MCF 10A (cell line): ENCODE data around the gene SAMD4B. TPM values are rescaled to one million over a fixed set of nuclear protein-coding genes. Genes with fewer than 3 reads are reported as not detected.

Experiments
- BruUV-seq: library from RNA; stranded (reverse); fragments of 400-500 nt; replicated peaks from 2 replicates; lab custom pipeline; 2021; lab: Mats Ljungman, UMichigan
- CTCF ChIA-PET: fragments of 300-600 bp; sonication (Branson Sonifier 250); formaldehyde crosslinking; extraction: SDS; loops from one replicate; lab custom pipeline; 2021; ENCODE audit warnings: antibody characterized with exemption, inconsistent platforms; lab: Yijun Ruan, JAX
- POLR2A ChIA-PET: fragments of 300-600, 350-650 bp; sonication (Branson Sonifier 250); formaldehyde crosslinking; extraction: SDS; loops from one replicate; lab custom pipeline; 2020; ENCODE audit warnings: antibody characterized with exemption, inconsistent platforms; lab: Yijun Ruan, JAX
- DNase-seq: peaks from one replicate; pipeline ENCODE4 v3.0.0-alpha.2; 2018; ENCODE audit not compliant: unreplicated experiment
- H3K27ac Mint-ChIP-seq: one replicate; pipeline ENCODE4 v1.8.0; 2022; ENCODE audit warnings: mild to moderate bottlenecking, low read depth, mixed read lengths; ENCODE audit not compliant: unreplicated experiment
- H3K27me3 Mint-ChIP-seq: one replicate; pipeline ENCODE4 v1.8.0; 2022; ENCODE audit warnings: mixed read lengths; ENCODE audit not compliant: insufficient read depth, unreplicated experiment
- H3K36me3 Mint-ChIP-seq: one replicate; pipeline ENCODE4 v1.8.0; 2022; ENCODE audit warnings: mild to moderate bottlenecking, moderate library complexity, mixed read lengths; ENCODE audit not compliant: insufficient read depth, unreplicated experiment
- H3K4me1 Mint-ChIP-seq: one replicate; pipeline ENCODE4 v1.8.0; 2022; ENCODE audit warnings: mixed read lengths; ENCODE audit not compliant: insufficient read depth, unreplicated experiment
- H3K4me3 Mint-ChIP-seq: one replicate; pipeline ENCODE4 v1.8.0; 2022; ENCODE audit warnings: mild to moderate bottlenecking, moderate library complexity, mixed read lengths; ENCODE audit not compliant: unreplicated experiment
- H3K9me3 Mint-ChIP-seq: one replicate; pipeline ENCODE4 v1.8.0; 2022; ENCODE audit warnings: mixed read lengths; ENCODE audit not compliant: unreplicated experiment
- intact Hi-C: fragments of 100-400 bp; cut with micrococcal nuclease; formaldehyde crosslinking; loops from 2 replicates; pipeline ENCODE4 v1.14.1; 2022
- total RNA-seq: library from RNA; stranded (reverse); gene quantifications from 2 replicates; pipeline ENCODE4 v1.2.3, GENCODE V29; 2022
- TF ChIP-seq, protein P1 (sequence below): fragments of 200-600 bp; IDR thresholded peaks from one replicate; pipeline ENCODE4 v1.8.0; 2022; ENCODE audit warnings: antibody characterized with exemption, mild to moderate bottlenecking; ENCODE audit not compliant: unreplicated experiment

The SAMD4B gene
- total RNA-seq, 1 experiment from 2014 or later = 65.4 TPM

DNA sequence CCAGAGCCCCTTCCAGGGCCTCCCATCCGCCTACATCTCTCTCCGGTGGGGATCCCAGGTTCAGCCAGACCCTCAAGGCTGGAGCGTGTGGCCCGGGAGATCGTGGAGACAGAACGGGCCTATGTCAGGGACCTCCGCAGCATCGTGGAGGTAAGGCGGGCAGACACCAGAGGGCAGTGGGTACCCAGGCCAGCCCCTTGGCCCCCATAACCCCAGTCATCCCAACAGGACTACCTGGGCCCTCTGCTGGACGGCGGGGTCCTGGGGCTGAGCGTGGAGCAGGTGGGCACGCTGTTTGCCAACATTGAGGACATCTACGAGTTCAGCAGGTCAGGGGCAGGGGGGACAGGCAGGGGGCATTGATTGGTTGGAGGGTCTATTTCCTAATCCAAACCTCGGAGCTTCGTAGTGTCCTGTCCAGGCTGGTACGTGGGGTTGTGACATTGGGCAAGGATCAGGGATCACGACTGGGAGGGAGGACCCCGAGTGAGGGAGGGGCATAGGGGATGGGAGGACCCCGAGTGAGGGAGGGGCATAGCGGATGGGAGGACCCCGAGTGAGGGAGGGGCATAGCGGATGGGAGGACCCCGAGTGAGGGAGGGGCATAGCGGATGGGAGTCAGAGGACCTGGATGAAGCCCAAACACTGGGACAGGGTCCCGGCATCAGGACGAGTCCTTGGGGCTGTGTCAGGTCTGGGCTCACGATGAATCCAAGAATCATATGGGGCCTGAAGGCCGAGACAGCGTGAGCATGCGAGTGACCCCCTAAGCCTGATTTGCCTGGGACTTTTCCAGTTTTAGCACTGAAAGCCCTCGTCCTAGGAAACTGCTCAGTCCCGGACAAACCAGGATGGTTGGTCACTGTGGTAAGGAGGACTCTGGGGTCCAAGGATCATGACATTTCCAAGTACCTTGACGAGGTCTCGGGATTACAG, 73.2 kb downstream of the SAMD4B start:
- H3K27ac Mint-ChIP-seq = no peak overlapping the region

DNA sequence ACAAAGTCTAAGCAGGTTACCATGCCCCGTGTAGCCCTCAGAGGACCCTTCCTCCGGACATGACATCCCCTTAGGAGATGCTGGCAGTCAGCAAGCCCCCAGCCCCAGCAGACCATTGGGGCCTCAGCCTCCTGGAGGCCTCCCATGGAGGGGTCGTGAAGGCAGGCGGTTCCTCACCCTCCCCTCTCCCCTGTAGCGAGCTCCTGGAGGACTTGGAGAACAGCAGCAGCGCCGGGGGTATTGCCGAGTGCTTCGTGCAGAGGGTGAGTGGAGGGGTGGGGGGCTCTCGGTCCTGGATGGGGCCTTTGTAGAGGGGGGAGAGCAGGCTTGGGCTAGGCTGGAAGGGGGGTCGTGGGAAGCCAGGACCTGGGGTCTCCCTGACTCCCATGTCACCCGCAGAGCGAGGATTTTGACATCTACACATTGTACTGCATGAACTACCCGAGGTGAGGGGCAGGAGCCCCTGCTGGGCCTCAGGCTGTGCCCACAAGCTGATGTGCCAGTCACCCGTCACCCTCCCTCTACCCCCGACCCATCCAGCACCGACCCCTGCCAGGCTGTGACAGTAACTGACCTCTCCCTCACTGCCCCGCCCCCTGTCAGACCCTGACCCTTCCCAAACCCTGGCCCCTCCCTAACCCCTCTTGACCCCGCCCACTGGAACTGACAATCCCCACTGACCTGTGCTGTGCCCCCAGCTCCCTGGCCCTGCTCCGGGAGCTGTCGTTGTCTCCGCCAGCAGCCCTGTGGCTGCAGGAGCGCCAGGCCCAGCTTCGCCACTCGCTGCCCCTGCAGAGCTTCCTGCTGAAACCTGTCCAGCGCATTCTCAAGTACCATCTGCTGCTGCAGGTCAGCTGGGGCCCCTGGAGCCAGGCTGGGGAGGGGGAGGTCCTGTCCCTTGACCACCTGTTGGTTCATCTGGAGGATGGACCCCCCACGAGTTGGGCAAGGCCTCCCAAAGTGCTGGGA, 74.2 kb downstream of the SAMD4B start:
- no peak for DNase-seq
- H3K27ac Mint-ChIP-seq = no peak overlapping the region
- peaks cover 12% of the 10 kb centered on the region for H3K4me1 Mint-ChIP-seq
- H3K27me3 Mint-ChIP-seq = no peaks in the 10 kb centered on the region
- CTCF ChIA-PET = interaction anchor here (0.5 to 1.7 kb wide), 6 partner anchors 9 to 233 kb away, joined by 3 to 4 read pairs (median 4); no protein-coding TSS in a partner anchor
- POLR2A ChIA-PET = interaction anchor here (0.7 kb wide), 1 partner anchor 12 kb away, joined by 3 read pairs; no protein-coding TSS in a partner anchor
- no peaks in the 10 kb centered on the region for H3K9me3 Mint-ChIP-seq
- intact Hi-C loops = no loop called here
- H3K36me3 Mint-ChIP-seq = peaks cover 10% of the 10 kb centered on the region
- TF ChIP-seq, protein P1, sequence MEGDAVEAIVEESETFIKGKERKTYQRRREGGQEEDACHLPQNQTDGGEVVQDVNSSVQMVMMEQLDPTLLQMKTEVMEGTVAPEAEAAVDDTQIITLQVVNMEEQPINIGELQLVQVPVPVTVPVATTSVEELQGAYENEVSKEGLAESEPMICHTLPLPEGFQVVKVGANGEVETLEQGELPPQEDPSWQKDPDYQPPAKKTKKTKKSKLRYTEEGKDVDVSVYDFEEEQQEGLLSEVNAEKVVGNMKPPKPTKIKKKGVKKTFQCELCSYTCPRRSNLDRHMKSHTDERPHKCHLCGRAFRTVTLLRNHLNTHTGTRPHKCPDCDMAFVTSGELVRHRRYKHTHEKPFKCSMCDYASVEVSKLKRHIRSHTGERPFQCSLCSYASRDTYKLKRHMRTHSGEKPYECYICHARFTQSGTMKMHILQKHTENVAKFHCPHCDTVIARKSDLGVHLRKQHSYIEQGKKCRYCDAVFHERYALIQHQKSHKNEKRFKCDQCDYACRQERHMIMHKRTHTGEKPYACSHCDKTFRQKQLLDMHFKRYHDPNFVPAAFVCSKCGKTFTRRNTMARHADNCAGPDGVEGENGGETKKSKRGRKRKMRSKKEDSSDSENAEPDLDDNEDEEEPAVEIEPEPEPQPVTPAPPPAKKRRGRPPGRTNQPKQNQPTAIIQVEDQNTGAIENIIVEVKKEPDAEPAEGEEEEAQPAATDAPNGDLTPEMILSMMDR = no peak
- BruUV-seq = no TSS peak
- H3K4me3 Mint-ChIP-seq = no peak overlapping the region

More for the DNA sequence above, 73.2 kb downstream of the SAMD4B start:
- ChIA-PET POLR2A (interaction anchor here (0.7 to 2.1 kb wide), 2 partner anchors 11 to 20 kb away, joined by 3 to 11 read pairs; partner anchors contain the start of gene RPS16), CTCF (interaction anchor here (0.6 to 1.5 kb wide), 5 partner anchors 10 to 515 kb away, joined by 3 to 4 read pairs (median 3); no protein-coding TSS in a partner anchor)
- BruUV-seq = no TSS peak
- intact Hi-C loops = no loop called here
- TF ChIP-seq, protein P1 = no peak
- no peak overlapping the region for H3K4me3 Mint-ChIP-seq
- no peak for DNase-seq
- H3K27me3 Mint-ChIP-seq = no peaks in the 10 kb centered on the region
- peaks cover 22% of the 10 kb centered on the region for H3K4me1 Mint-ChIP-seq
- H3K9me3 Mint-ChIP-seq = no peaks in the 10 kb centered on the region
- peaks cover 21% of the 10 kb centered on the region for H3K36me3 Mint-ChIP-seq

DNA sequence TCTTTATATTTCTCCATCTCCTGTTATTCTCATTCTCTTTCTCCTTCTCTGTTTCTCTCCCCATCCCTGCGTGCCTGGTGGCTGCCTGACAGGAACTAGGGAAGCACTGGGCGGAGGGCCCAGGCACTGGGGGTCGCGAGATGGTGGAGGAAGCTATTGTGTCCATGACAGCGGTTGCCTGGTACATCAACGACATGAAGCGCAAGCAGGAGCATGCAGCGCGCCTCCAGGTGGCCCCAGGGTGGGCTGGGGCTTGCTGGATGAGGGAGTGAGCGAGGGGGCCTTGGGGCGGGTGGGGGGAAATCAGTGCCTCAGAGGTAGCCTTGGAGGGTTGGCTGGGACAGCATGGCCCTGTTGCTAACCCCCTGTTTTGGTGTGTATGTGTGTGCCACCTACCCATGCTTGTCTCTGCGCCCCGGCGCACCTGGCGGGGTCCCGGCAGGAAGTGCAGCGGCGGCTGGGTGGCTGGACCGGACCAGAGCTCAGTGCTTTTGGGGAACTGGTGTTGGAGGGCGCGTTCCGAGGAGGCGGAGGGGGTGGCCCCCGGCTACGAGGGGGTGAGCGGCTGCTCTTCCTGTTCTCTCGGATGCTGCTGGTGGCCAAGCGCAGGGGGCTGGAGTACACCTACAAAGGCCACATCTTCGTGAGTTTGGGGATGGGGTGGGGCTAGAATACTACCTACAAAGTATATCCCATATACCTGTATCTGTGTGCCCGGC, 75.4 kb downstream of the SAMD4B start:
- CTCF ChIA-PET = interaction anchor here (0.6 to 1.7 kb wide), 2 partner anchors 19 to 493 kb away, joined by 3 to 4 read pairs; no protein-coding TSS in a partner anchor
- intact Hi-C loops = no loop called here

More for the DNA sequence above, 75.4 kb downstream of the SAMD4B start:
- Mint-ChIP-seq H3K27ac (no peak overlapping the region), H3K4me3 (no peak overlapping the region), H3K36me3 (no peaks in the 10 kb centered on the region), H3K9me3 (no peaks in the 10 kb centered on the region), H3K4me1 (peaks cover 9% of the 10 kb centered on the region), H3K27me3 (no peaks in the 10 kb centered on the region)
- POLR2A ChIA-PET = interaction anchor here (0.7 kb wide), 1 partner anchor 18 kb away, joined by 3 read pairs; the partner anchor contains the start of gene RPS16
- no TSS peak for BruUV-seq
- no peak for DNase-seq
- TF ChIP-seq, protein P1 = no peak
